K562 (cell line): Measurements from ENCODE around the gene CCDC9. TPM values are rescaled to one million over a fixed set of nuclear protein-coding genes. Genes with fewer than 3 reads are reported as not detected.
A peak's percentile ranks its signal among the peaks of the same experiment; 100 is the strongest.

ENCODE experiments used
- ILF3 ChIP-seq: fragments of 450-650 bp; IDR thresholded peaks from 2 replicates; pipeline ENCODE4 v1.6.1; 2018; ENCODE audit warnings: antibody characterized with exemption, mild to moderate bottlenecking, moderate library complexity, borderline replicate concordance
- NFRKB ChIP-seq: fragments of 450-650 bp; IDR thresholded peaks from 2 replicates; pipeline ENCODE4 v1.6.1; 2016; ENCODE audit warnings: low read depth
- NR4A1 ChIP-seq, 2 experiments: fragments of 250-450 bp in 1 of 2; fragments of 450-650 bp in 1 of 2; sonication (Bioruptor Pico) in 1 of 2; IDR thresholded peaks; 2 replicates each; pipeline versions ENCODE4 v1.4.0 to v1.6.1; 2016 to 2020; ENCODE audit warnings: mild to moderate bottlenecking in 2 of 2, missing compliant biosample characterization in 1 of 2, missing genetic modification characterization in 1 of 2, moderate library complexity in 1 of 2
- RBM14 ChIP-seq: fragments of 200-400 bp; formaldehyde crosslinking; IDR thresholded peaks from 2 replicates; pipeline ENCODE4 v1.6.1; 2018; ENCODE audit warnings: low read depth, mild to moderate bottlenecking, low read length, moderate library complexity, borderline replicate concordance; ENCODE audit not compliant: insufficient read depth
- RBM34 ChIP-seq: fragments of 200-400 bp; formaldehyde crosslinking; IDR thresholded peaks from 2 replicates; pipeline ENCODE4 v1.6.1; 2018; ENCODE audit warnings: low read length, borderline replicate concordance; ENCODE audit not compliant: insufficient read depth
- STAG1 ChIP-seq: sonication (generic); formaldehyde crosslinking; IDR thresholded peaks from 2 replicates; pipeline ENCODE4 v1.5.0; 2020; ENCODE audit warnings: missing genetic modification reagents, borderline replicate concordance
- STAT6 ChIP-seq: sonication (generic); formaldehyde crosslinking; IDR thresholded peaks from 2 replicates; pipeline ENCODE4 v1.8.1; 2023; ENCODE audit warnings: mild to moderate bottlenecking, missing genetic modification reagents
- THAP7 ChIP-seq: fragments of 250-450 bp; sonication (Bioruptor Pico); IDR thresholded peaks from 2 replicates; pipeline ENCODE4 v1.5.0; 2021
- ZBTB40 ChIP-seq, 2 experiments: fragments of 450-650 bp in 1 of 2; sonication (generic) in 1 of 2; formaldehyde crosslinking in 1 of 2; IDR thresholded peaks; 2 replicates each; pipeline versions ENCODE4 v1.7.1 to v1.9.0; 2016 to 2022; ENCODE audit warnings: inconsistent platforms in 1 of 2, mild to moderate bottlenecking in 1 of 2, missing genetic modification reagents in 1 of 2
- ZHX1 ChIP-seq: fragments of 150-350 bp; conservative IDR thresholded peaks from 2 replicates; pipeline ENCODE4 v1.6.1; 2014; ENCODE audit warnings: low read length
- polyA plus RNA-seq, 8 experiments: library from polyadenylated mRNA; depleted of rRNA in 4 of 8; stranded (reverse) in 5 of 8; unstranded in 3 of 8; fragments of >200 nt; fragmentation: Nextera tagmentation in 2 of 8; fragmentation: Illumina TruSeq in 1 of 8; extraction: Ambion mirVana in 2 of 8; extraction: Trizol in 1 of 8; gene quantifications; 2 replicates each; pipeline versions ENCODE4 v1.2.1 to v1.2.3, GENCODE V29; 2011 to 2014; ENCODE audit warnings: inconsistent platforms in 1 of 8, missing spikeins in 1 of 8
- total RNA-seq, 7 experiments: library from RNA; depleted of rRNA in 6 of 7; stranded (reverse); fragments of >200 nt in 6 of 7; fragmentation: Illumina TruSeq in 2 of 7; extraction: Trizol in 2 of 7; gene quantifications; 2 replicates each; pipeline versions ENCODE4 v1.2.1 to v1.2.3, GENCODE V29; 2011 to 2021; ENCODE audit warnings: low replicate concordance in 1 of 7

Gene CCDC9
- total and polyA plus RNA-seq, 9 of the 15 experiments (the other 6 are each of a cell fraction or from before 2014, with no cell fraction given), result 0.23 to 38.6 (median 8.4) TPM

GRCh38 chr19:47241919-47242577 is 14.3 kb upstream of the CCDC9 start (continued):
- TF ChIP-seq RBM14 (no peak), ILF3 (no peak), RBM34 (no peak), NR4A1 (CRISPR knock-in tag; IDR thresholded peaks at IDR 0.05) (no peak), NR4A1 (tag; IDR thresholded peaks at IDR 0.05) (no peak), ZHX1 (no peak), ZBTB40 (IDR thresholded peaks at IDR 0.05) (no peak), ZBTB40 (CRISPR knock-in tag; IDR thresholded peaks at IDR 0.05) (no peak), STAG1 (CRISPR knock-in tag) (peak; percentile 13; the same call in 1 of the 2 replicates), STAT6 (CRISPR knock-in tag) (no peak), THAP7 (CRISPR knock-in tag) (no peak), NFRKB (no peak)
